ENCODE measurements around the gene DPEP2. TPM values are rescaled to one million over a fixed set of nuclear protein-coding genes. Genes with fewer than 3 reads are reported as not detected.
"Not testable (repeated sequence)": the region's sequence is repeated elsewhere in the genome, so short reads cannot be mapped to it uniquely, and the experiment has no call there.

Gene DPEP2
- total RNA-seq, 1 donor from 2014 or later = 7.0 TPM

GRCh38 chr16:67975321-67976105 is 23.8 kb downstream of the DPEP2 start:
- DNase-seq (ENCODE audit: low spot score) = no peak

DNA sequence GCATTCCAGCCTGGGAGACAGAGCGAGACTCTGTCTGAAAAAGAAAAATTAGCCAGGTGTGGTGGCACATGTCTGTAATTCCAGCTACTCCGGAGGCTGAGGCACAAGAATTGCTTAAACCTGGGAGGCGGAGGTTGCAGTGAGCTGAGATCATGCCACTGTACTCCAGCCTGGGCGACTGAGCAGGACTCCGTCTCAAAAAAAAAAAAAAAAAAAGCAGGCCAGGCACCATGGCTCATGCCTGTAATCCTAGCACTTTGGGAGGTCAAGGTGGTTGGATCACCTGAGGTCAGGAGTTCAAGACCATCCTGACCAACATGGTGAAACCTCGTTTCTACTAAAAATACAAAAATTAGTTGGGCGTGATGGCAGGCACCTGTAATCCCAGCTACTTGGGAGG is 27.0 kb downstream of the DPEP2 start:
- not testable (repeated sequence) for DNase-seq (ENCODE audit: low spot score)

GRCh38 chr16:67971111-67971510 is 28.2 kb downstream of the DPEP2 start:
- no peak for DNase-seq (ENCODE audit: low spot score)

DNA sequence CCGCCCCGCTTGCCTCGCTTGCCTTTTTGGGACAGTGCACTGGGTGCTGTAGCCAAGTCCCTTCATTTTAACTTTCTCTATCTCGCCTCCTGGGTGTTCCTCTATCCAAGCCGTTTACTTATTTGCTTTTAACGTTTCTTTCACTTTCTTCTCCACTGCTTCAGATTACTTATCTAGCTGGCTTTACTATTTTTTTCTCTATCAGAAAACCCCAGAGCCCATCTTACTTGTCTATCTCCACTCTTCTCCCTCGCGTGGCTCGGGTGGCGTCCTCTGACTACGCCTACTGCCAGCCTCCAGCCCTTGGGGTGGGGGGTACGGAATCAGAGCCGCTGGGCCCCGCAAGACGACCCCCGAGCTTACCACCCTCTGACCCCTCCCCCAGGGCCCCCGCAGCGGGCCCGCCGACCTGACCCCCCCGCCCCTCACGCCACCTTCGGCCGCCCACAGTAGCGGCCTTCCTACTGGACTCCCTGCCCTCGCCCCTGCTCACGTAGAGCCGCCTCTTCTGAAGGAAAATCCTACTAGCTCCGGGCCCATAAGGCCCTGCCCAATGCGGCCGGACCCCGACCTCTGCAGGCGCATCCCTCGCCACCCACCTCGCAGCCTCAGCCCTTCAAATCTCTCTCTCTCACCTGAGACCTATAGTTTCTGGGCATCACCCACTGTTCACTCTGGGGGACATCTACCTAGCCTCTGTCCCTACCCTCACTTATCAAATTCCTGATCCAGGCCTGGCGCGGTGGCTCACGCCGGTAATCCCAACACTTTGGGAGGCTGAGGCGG is 29.8 kb downstream of the DPEP2 start:
- DNase-seq (ENCODE audit: low spot score) = no peak

DNA sequence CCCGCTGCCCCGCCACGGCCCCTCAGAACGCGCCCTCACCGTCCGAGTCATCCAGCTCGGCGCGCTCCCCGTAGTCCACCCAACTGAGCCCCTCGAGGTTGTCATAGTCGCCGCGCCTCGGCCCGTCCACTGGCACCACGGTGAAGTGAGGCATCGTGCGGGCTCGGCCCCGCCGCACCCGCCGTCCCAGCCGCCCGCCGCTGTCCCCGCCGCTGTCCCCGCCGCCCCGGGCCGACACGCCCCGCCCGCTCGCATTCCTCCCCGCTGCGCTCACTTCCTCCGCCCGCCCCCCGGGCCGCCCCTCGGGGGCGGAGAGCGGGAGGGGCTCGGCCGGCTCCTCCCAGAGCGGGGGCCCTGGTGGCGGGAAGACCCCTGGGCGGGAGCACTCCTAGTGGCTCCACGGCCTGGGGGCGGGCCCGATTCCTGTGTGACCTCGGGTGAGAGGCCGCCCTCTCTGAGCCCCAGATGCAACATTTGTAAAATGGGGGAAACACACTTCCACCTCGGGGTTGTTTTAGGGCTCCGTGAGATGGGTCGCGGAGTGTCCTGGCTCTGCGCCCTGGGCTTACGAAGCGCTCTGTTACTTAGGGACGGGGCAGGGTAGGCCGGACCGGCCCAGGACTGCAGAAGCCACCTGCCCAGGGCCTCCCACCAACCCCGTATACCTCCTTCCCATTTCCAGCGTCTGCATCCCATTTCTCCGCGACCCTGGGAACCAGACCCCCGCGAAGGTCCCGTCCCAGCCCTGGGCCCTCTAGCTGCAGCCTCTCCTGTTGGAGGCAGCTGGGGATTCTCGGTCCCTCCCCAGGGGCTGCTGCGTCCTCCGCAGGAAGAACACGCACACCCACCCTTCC is 30.7 kb downstream of the DPEP2 start, which contains the start of gene SLC12A4:
Gene SLC12A4, minus strand, starts transcription at position 238 of the 854 bp plus-strand sequence. Its CDS starts 84 bp downstream, at position 154.
- peak; percentile 88 for DNase-seq (ENCODE audit: low spot score)

DNA sequence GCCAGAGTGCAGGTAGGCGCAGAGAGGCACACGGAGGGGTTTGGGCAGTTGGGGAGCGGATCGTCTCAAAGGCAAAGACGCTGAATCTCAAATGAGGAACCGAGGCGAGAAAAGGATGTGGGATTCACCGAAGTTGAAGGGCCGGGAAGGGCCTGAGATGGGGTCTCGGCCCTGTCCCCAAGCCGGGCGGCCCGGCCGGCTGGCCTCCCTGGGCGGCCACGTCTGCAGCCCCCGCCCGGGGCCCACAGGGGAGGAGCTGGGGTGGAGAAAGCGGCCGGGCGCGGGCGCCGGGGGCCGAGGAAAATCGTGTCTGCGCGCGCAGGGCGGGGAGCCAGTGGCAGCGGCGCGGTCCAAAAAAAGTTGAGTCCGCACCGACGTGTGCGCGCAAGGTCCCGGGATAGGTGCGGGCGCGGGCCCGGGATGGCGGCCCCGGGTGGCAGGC is 31.3 kb downstream of the DPEP2 start:
- peak; percentile 71 for DNase-seq (ENCODE audit: low spot score)

- DNase-seq (ENCODE audit: low spot score) = no peak
Measured at GRCh38 chr16:67967183-67967957, 31.9 kb downstream of the DPEP2 start.

DNA sequence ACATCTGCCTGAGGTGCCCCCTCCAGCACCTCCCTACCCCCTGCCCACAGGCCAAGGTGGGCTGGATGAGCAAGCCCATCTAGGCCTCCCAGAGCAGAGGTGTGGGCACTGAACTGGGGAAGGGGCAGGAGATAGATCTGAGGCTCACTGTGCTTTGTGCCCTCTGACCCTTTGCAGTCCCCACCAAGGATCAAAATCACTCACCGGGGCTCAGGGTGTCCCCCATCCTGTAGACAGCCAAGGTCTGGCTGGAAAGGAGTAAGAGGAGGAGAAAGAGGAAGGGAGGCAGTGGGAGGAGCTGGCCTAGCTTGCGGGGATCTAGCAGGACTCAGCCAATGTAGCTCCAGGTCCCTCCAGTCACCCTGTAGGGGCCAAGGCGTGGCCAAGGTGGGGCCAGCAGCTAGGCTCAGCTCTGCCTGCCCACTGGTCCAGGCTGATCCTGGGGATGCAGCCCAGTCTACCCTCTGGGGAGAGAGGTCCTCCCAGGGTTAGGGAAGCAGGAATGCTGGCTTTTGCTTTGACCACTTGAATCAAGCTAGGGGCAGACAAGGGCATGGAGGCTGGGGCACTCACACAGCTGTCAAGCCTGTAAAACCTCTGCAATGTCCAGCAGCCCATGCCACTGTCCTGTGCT is 32.6 kb downstream of the DPEP2 start:
- DNase-seq (ENCODE audit: low spot score) = peak; percentile 64

GRCh38 chr16:67965668-67966548 is 33.4 kb downstream of the DPEP2 start:
- DNase-seq (ENCODE audit: low spot score) = no peak

- no peak for DNase-seq (ENCODE audit: low spot score)
Measured at GRCh38 chr16:67964477-67965131, 34.7 kb downstream of the DPEP2 start.

GRCh38 chr16:67963662-67964321 is 35.5 kb downstream of the DPEP2 start:
- no peak for DNase-seq (ENCODE audit: low spot score)

- DNase-seq (ENCODE audit: low spot score) = no peak
Measured at GRCh38 chr16:67963292-67963661, 36.0 kb downstream of the DPEP2 start.

DNA sequence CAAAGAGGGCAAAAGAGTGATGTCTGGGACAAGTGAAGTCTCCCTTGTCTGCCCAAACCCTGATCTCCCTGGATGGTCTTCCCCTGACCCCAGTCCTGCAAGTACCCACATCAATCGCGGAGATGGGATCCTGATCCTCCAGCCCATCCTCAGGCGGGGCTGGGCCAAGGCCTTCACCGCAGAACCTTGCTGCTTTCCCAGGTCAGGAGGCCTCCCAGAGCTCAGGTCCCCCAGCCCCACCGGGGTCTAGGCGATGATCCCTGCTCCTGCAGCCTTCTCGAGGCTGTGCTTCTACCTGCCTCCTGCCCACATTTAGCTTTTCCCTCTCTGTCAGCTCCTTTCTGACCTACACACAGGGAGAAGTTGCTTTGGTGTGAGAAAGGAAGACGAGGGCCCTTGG is 37.1 kb downstream of the DPEP2 start:
- DNase-seq (ENCODE audit: low spot score) = no peak

DNA sequence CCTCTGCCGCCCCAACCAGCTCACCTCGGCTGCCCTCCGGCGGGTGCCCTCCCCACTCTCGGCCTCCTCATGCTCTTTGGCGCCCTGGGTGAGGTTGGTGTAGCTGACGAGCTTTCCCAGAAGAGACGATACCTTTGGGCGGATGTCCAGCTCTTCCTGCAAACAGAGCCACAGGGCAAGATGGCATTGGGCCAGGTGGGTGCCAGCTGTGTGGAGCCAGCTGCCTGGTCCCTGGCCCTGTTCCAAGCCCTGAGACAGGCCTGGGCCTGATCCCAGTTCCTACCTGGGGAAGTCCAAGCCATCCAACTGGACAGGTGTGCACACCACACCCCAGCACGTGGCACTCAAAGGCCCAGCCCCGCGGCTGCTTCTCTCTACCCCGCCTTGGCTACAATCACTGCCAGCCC is 37.7 kb downstream of the DPEP2 start:
- DNase-seq (ENCODE audit: low spot score) = peak; percentile 94

- DNase-seq (ENCODE audit: low spot score) = peak; percentile 78
Measured at GRCh38 chr16:67959536-67960329, 39.6 kb downstream of the DPEP2 start.

DNA sequence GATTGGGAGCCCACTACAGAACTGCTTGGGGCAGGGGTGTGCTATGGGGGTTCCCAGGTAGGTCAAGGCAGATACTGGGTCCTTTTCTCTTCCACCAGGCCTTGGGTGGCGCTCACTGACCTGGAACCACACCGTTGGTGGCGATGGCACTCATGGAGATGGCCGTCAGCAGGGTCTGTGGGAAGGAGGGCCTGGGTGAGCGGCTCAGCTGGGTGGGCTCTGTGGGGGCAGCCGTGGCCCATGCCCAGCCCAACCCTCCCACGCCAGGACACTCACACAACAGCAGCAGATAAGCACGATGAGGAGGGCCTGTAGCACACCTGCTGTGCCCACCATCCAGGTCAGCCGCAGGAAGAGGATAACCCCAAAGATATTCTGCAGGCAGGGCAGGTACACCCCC is 41.7 kb downstream of the DPEP2 start:
- DNase-seq (ENCODE audit: low spot score) = no peak

- DNase-seq (ENCODE audit: low spot score) = no peak
Measured at GRCh38 chr16:67954421-67955196, 44.7 kb downstream of the DPEP2 start.

Data from ureter (tissue), 1 donor.